NK-92 (cell line): ENCODE data around the gene NCOR1.
"Not testable (repeated sequence)": the region's sequence is repeated elsewhere in the genome, so short reads cannot be mapped to it uniquely, and the experiment has no call there.

Experiments
- DNase-seq: peaks from one replicate; lab custom pipeline; 2025; ENCODE audit not compliant: unreplicated experiment; lab: John Stamatoyannopoulos, UW

Gene NCOR1

GRCh38 chr17:16101440-16101839 lies 113.9 kb downstream of the NCOR1 start:
- no peak for DNase-seq

- DNase-seq: no peak
Observed at GRCh38 chr17:16100737-16101400, 114.5 kb downstream of the NCOR1 start.

GRCh38 chr17:16091773-16092172 lies 123.6 kb downstream of the NCOR1 start:
- no peak for DNase-seq

GRCh38 chr17:16086957-16087356 lies 128.4 kb downstream of the NCOR1 start:
- DNase-seq: no peak

GRCh38 chr17:16085066-16085699 lies 130.2 kb downstream of the NCOR1 start:
- no peak for DNase-seq

GRCh38 chr17:16083223-16083622 lies 132.1 kb downstream of the NCOR1 start:
- no peak for DNase-seq

GRCh38 chr17:16081507-16082087 lies 133.7 kb downstream of the NCOR1 start:
- DNase-seq: no peak

GRCh38 chr17:16080366-16080765 lies 135.0 kb downstream of the NCOR1 start:
- DNase-seq: no peak

- no peak for DNase-seq
Observed at GRCh38 chr17:16075949-16076348, 139.4 kb downstream of the NCOR1 start.

- DNase-seq: no peak
Observed at GRCh38 chr17:16074423-16074822, 140.9 kb downstream of the NCOR1 start.

GRCh38 chr17:16073845-16074244 lies 141.5 kb downstream of the NCOR1 start:
- no peak for DNase-seq

- DNase-seq: no peak
Observed at GRCh38 chr17:16072031-16072430, 143.3 kb downstream of the NCOR1 start.

- no peak for DNase-seq
Observed at GRCh38 chr17:16068323-16068722, 147.0 kb downstream of the NCOR1 start.

GRCh38 chr17:16066125-16066524 lies 149.2 kb downstream of the NCOR1 start:
- DNase-seq: no peak

GRCh38 chr17:16061631-16062030 lies 153.7 kb downstream of the NCOR1 start:
- no peak for DNase-seq

GRCh38 chr17:16055139-16055538 lies 160.2 kb downstream of the NCOR1 start:
- not testable (repeated sequence) for DNase-seq

GRCh38 chr17:16052486-16052885 lies 162.8 kb downstream of the NCOR1 start:
- no peak for DNase-seq

GRCh38 chr17:16050844-16051243 lies 164.5 kb downstream of the NCOR1 start:
- no peak for DNase-seq

GRCh38 chr17:16048811-16049449 lies 166.4 kb downstream of the NCOR1 start:
- no peak for DNase-seq

GRCh38 chr17:16046966-16047365 lies 168.4 kb downstream of the NCOR1 start:
- no peak for DNase-seq

- no peak for DNase-seq
Observed at GRCh38 chr17:16044487-16044886, 170.8 kb downstream of the NCOR1 start.

GRCh38 chr17:16040710-16041251 lies 174.6 kb downstream of the NCOR1 start:
- DNase-seq: no peak
